ENCODE results near the gene LZTS2. TPM values are rescaled to one million over a fixed set of nuclear protein-coding genes. Genes with fewer than 3 reads are reported as not detected.

LZTS2 gene
- 10 to 100 TPM in 1 of 2 donors, 1 to 10 TPM in 1; 9.9 to 10.3 TPM for total RNA-seq
- polyA plus RNA-seq, result 1 to 10 TPM; 2.1 to 9.2 TPM

GRCh38 chr10:100999742-101000126, at the start of gene LZTS2:
Gene LZTS2 (plus strand): TSS chr10:100999808. CDS start chr10:101002539, 2,731 bp downstream.
- peaks cover 0 to 30% (median 17%) of the 10 kb centered on the region in 4 donors for H3K4me1 ChIP-seq (ENCODE audit: control insufficient read depth in 4 of 4, insufficient read depth in 4 of 4, low read length in 3 of 4)
- 3% methylated on average over 44 of the region's 44 CpGs for WGBS
- H3K4me3 ChIP-seq (ENCODE audit: low read depth in 1 of 3, low read length in 3 of 3), result peak within 1 kb of the TSS; percentile 56 to 71 (median 68)
- DNase-seq (ENCODE audit: low spot score), result no peak
- H3K27me3 ChIP-seq (ENCODE audit: control insufficient read depth in 4 of 4, insufficient read depth in 4 of 4, low read length in 3 of 4), result no peaks in the 10 kb centered on the region
- H3K9ac ChIP-seq (ENCODE audit: low read depth in 1 of 2, low read length in 2 of 2), result peak within 1 kb of the TSS; percentile 57 to 72
- no peaks in the 10 kb centered on the region for H3K9me3 ChIP-seq (ENCODE audit: control insufficient read depth in 4 of 4, low read length in 3 of 4)
- peaks cover 0 to 3% (median under 1%) of the 10 kb centered on the region in 4 donors for H3K36me3 ChIP-seq (ENCODE audit: control insufficient read depth in 4 of 4, insufficient read depth in 3 of 4, low read depth in 1 of 4, low read length in 3 of 4)
- peak within 1 kb of the TSS; percentile 94 for H3K27ac ChIP-seq (ENCODE audit: low read depth in 1 of 2, low read length in 2 of 2)
- TF ChIP-seq MAX (IDR thresholded peaks at IDR 0.05) (no peak), RAD21 (IDR thresholded peaks at IDR 0.05) (no peak), RXRA (IDR thresholded peaks at IDR 0.05) (no peak), GABPA (IDR thresholded peaks at IDR 0.05 in 1 of 2, conservative IDR thresholded peaks at IDR 0.05 in 1 of 2) (no peak), EGR1 (IDR thresholded peaks at IDR 0.05; ENCODE audit: low read depth in 2 of 2) (no peak)
- TF ChIP-seq, protein P1, sequence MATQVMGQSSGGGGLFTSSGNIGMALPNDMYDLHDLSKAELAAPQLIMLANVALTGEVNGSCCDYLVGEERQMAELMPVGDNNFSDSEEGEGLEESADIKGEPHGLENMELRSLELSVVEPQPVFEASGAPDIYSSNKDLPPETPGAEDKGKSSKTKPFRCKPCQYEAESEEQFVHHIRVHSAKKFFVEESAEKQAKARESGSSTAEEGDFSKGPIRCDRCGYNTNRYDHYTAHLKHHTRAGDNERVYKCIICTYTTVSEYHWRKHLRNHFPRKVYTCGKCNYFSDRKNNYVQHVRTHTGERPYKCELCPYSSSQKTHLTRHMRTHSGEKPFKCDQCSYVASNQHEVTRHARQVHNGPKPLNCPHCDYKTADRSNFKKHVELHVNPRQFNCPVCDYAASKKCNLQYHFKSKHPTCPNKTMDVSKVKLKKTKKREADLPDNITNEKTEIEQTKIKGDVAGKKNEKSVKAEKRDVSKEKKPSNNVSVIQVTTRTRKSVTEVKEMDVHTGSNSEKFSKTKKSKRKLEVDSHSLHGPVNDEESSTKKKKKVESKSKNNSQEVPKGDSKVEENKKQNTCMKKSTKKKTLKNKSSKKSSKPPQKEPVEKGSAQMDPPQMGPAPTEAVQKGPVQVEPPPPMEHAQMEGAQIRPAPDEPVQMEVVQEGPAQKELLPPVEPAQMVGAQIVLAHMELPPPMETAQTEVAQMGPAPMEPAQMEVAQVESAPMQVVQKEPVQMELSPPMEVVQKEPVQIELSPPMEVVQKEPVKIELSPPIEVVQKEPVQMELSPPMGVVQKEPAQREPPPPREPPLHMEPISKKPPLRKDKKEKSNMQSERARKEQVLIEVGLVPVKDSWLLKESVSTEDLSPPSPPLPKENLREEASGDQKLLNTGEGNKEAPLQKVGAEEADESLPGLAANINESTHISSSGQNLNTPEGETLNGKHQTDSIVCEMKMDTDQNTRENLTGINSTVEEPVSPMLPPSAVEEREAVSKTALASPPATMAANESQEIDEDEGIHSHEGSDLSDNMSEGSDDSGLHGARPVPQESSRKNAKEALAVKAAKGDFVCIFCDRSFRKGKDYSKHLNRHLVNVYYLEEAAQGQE (IDR thresholded peaks at IDR 0.05), result no peak

DNA sequence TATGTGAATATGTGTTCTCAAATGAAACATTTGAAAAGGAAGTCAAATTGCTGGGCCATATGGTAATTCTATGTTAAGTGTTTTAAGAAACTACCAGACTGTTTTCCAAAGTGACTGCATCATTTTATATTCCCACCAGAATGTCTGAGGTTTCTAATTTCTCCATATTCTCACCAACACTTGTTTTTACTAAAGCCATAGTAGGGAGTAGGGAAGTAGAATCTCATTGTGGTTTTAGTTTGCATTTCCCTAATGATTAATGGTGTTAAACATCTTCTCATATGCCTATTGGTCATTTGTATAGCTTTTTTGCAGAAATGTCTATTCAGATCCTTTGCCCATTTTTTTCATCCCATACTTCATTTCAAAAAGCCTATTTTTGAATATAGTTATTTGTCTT, 39.4 kb upstream of the LZTS2 start:
- Histone ChIP-seq H3K36me3 (ENCODE audit: control insufficient read depth in 4 of 4, insufficient read depth in 3 of 4, low read depth in 1 of 4, low read length in 3 of 4) (peaks cover 3 to 41% (median 26%) of the 10 kb centered on the region in 4 donors), H3K27me3 (ENCODE audit: control insufficient read depth in 4 of 4, insufficient read depth in 4 of 4, low read length in 3 of 4) (no peaks in the 10 kb centered on the region), H3K9ac (ENCODE audit: low read depth in 1 of 2, low read length in 2 of 2) (no peak overlapping the region), H3K27ac (ENCODE audit: low read depth in 1 of 2, low read length in 2 of 2) (no peak overlapping the region), H3K4me3 (ENCODE audit: low read depth in 1 of 3, low read length in 3 of 3) (no peak overlapping the region), H3K9me3 (ENCODE audit: control insufficient read depth in 4 of 4, low read length in 3 of 4) (no peaks in the 10 kb centered on the region), H3K4me1 (ENCODE audit: control insufficient read depth in 4 of 4, insufficient read depth in 4 of 4, low read length in 3 of 4) (peaks cover 0 to 13% (median 7%) of the 10 kb centered on the region in 4 donors)
- TF ChIP-seq ZBTB33 (IDR thresholded peaks at IDR 0.05) (no peak), JUND (IDR thresholded peaks at IDR 0.05) (no peak), HNF4A (conservative IDR thresholded peaks at IDR 0.05) (no peak), HNF4G (IDR thresholded peaks at IDR 0.05) (no peak), FOXA2 (IDR thresholded peaks at IDR 0.05) (no peak), MAX (IDR thresholded peaks at IDR 0.05) (no peak), SP1 (IDR thresholded peaks at IDR 0.05) (no peak), TAF1 (conservative IDR thresholded peaks at IDR 0.05) (no peak), CTCF (IDR thresholded peaks at IDR 0.05; ENCODE audit: low read depth, low read length, missing input control) (no peak), YY1 (IDR thresholded peaks at IDR 0.05) (no peak), EGR1 (IDR thresholded peaks at IDR 0.05; ENCODE audit: low read depth in 2 of 2) (no peak), RAD21 (IDR thresholded peaks at IDR 0.05) (no peak), FOXA1 (IDR thresholded peaks at IDR 0.05) (no peak), GABPA (IDR thresholded peaks at IDR 0.05 in 1 of 2, conservative IDR thresholded peaks at IDR 0.05 in 1 of 2) (no peak), NR2F2 (IDR thresholded peaks at IDR 0.05) (no peak), RXRA (IDR thresholded peaks at IDR 0.05) (no peak)
- TF ChIP-seq, protein P2, sequence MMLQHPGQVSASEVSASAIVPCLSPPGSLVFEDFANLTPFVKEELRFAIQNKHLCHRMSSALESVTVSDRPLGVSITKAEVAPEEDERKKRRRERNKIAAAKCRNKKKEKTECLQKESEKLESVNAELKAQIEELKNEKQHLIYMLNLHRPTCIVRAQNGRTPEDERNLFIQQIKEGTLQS (IDR thresholded peaks at IDR 0.05), result no peak
- TF ChIP-seq, protein P1 (IDR thresholded peaks at IDR 0.05), result no peak
- DNase-seq (ENCODE audit: low spot score), result no peak
